ENCODE measurements around the gene TECTA.
"Not testable (repeated sequence)": the region's sequence is repeated elsewhere in the genome, so short reads cannot be mapped to it uniquely, and the experiment has no call there.

The TECTA gene

GRCh38 chr11:121237686-121238658, 136.9 kb downstream of the TECTA start:
- H3K27me3 Mint-ChIP-seq = no peaks in the 10 kb centered on the region
- peak; percentile 20 for ATAC-seq
- no peaks in the 10 kb centered on the region for H3K9me3 Mint-ChIP-seq
- peak overlapping the region; percentile 63 for H3K4me3 Mint-ChIP-seq
- H3K4me1 Mint-ChIP-seq = peaks cover 31% of the 10 kb centered on the region
- H3K36me3 Mint-ChIP-seq = no peaks in the 10 kb centered on the region
- peak overlapping the region; percentile 71 for H3K27ac Mint-ChIP-seq

GRCh38 chr11:121238956-121239355, 137.9 kb downstream of the TECTA start:
- Mint-ChIP-seq H3K9me3 (no peaks in the 10 kb centered on the region), H3K36me3 (no peaks in the 10 kb centered on the region), H3K27me3 (no peaks in the 10 kb centered on the region), H3K4me1 (peaks cover 31% of the 10 kb centered on the region), H3K4me3 (no peak overlapping the region), H3K27ac (peak overlapping the region; percentile 71)
- no peak for ATAC-seq

GRCh38 chr11:121240001-121240400, 139.0 kb downstream of the TECTA start:
- not testable (repeated sequence) for ATAC-seq, H3K4me3 Mint-ChIP-seq, H3K27me3 Mint-ChIP-seq, H3K9me3 Mint-ChIP-seq, H3K27ac Mint-ChIP-seq, H3K36me3 Mint-ChIP-seq
- H3K4me1 Mint-ChIP-seq = peaks cover 31% of the 10 kb centered on the region

GRCh38 chr11:121240650-121241303, 139.7 kb downstream of the TECTA start:
- peaks cover 29% of the 10 kb centered on the region for H3K4me1 Mint-ChIP-seq
- H3K27ac Mint-ChIP-seq = no peak overlapping the region
- no peaks in the 10 kb centered on the region for H3K9me3 Mint-ChIP-seq
- no peak for ATAC-seq
- no peaks in the 10 kb centered on the region for H3K36me3 Mint-ChIP-seq
- no peaks in the 10 kb centered on the region for H3K27me3 Mint-ChIP-seq
- no peak overlapping the region for H3K4me3 Mint-ChIP-seq

Measured in stimulated activated memory B cell treated with anti-CD40 and anti-IgM and Interleukin-4, amounts not matched to agents 10 μg/mL and 1 μg/mL and 100 μg/mL, for 72 hours (primary cell).